ELF-1 (cell line): ENCODE data around the gene PHOX2A.

Experiments used
- DNase-seq: peaks from one replicate; pipeline ENCODE4 v3.0.0-alpha.2; 2016; ENCODE audit warnings: low read depth, low spot score

Gene PHOX2A

DNA sequence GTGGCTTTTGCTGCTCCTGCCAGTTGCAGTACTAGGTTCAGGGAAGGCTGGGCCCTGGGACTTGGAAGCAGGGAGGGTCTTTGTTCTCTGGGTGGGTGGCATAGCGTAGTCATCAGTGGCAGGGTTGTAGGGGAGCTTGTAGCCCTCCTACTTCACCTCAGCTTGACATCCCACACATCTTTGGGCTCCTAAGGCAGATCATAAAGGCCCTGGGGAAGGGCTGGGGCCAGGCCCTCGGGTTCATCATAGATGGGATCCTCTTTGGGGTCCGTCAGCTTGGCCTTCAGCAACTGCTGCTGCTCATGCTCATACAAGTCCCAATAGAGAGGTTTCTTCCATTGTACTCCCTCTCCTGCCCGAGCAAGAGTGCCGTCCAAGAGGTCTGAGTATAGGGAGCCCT, 6.0 kb upstream of the PHOX2A start:
- DNase-seq = no peak

DNA sequence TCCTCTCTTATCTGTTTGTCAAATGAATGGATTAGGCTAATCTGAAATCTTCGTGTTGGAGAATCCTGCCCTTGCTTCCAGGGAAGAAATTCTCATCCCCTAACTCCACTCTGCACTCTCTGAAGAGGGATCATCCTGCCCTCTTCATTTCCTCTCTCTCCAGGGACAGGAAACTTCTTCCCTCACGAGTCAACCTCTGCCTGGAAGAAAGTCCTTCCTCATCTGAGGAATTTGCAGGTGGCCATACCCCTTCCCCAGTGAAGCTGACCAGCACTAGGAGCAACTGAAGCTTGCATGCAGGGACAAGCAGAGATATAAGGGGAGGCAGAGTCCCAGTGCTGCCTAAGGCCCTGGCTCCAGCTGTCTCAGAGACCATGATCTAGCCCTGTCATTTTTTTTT, 3.6 kb upstream of the PHOX2A start:
- DNase-seq = no peak

DNA sequence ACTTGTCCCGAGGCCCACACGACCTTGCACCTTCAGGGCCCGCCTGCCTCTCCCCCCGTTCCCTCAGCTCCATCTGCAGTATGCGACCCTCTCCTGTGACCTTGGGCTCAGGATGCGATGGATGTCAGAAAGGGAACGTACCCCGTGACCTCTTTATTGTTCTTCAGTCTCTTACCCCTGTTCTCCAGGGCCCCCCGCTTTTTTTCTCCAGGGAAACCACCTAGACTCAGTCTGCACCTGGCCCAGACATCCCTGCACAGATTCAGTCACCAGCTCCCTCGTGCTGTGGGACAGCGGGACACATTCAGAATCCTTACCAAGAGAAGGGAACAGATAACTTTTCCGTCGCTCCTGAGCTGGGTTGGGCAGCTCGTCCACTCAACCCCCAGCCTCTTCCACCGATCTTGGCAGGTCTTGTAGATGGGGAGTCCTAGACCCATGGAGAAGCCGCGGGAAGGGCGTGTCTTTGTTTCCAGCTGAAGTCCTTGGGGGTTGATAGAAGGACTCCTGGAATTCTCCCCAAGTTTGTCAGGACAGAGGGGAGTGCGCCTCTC, 1.4 kb upstream of the PHOX2A start:
- no peak for DNase-seq

DNA sequence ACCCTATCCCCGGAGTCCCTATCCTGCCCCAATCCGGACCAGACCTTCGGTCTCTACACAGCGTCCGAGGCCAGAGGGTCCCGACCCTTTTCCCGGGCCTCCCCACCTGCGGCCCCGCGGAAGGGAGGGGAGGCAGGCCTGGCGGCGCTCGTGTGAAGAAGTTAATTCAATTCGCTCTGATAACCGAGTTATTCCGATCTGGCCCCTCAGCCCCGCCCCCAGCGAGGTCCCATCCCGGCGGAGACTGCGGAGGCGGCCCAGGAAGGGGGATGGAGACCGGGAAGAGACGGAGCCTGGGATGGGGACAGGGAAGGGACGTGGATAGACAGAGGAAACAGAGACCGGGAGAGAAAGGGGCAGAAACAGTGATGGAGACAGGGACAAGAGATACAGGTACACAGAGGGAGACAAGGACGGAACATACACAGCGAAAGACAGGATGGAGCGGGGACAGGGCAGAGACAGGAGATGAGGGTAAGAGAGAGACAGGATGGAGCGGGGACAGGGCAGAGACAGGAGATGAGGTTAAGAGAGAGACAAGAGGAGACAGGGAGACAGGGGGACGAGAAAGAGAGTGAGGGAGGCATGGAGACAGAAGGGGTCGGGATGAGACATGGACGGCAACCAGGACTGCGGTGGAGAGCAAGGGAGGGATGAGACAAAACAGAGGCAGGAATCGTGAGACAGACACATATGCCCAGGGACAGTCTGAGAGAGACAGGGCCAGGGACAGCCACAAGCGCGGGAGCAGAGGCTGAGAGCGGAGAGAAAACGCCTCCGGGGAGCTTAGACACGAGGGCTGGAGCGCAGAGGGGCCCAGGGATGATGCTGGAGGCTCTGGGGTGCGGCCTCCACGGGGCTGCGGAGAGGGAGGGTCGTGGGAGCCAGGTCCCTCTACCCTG, 636 bp upstream of the PHOX2A start:
- DNase-seq = no peak

DNA sequence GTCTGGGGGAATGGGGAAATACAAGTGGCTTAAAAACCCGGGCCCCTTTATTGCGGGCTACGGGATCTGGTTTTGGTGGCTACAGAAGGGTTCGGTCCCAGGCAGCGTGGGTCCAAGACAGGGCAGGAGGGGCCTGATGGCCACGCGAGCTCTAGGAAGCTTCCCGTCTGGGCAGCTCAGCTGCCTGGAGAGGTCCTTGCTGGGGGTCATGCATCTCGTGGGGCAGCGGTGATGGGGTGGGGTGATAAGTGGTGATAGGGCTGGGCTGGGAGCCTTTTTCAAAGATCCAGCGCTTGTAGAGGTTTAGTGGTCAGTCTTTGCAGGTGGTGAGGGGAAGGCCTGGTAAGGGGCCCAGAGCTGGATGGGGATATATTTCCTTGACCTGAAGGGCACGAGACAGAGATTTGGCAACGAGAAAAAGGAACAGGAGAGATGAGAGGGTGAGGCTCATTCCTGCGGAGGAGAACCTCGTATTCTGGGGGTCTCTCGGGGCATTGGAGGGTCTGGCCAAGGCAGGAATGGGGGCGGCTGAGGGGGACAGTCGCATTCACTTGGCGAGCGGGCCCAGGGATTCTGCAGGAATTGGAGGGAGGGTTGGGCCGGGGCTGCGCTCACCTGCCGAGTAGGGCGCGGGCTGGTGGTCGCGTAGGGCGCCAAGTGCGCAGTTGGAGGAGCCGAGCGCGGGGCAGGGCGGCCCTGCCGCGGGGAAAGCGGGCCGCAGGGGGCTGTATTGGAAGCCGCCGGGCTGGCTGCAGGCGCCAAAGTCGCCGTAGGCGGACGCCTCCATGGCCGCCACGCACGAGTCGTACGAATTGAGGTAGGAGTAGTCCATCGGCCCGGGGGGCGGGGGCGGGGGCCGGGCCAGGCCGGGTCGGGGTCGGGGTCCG, 560 bp downstream of the PHOX2A start:
- no peak for DNase-seq

DNA sequence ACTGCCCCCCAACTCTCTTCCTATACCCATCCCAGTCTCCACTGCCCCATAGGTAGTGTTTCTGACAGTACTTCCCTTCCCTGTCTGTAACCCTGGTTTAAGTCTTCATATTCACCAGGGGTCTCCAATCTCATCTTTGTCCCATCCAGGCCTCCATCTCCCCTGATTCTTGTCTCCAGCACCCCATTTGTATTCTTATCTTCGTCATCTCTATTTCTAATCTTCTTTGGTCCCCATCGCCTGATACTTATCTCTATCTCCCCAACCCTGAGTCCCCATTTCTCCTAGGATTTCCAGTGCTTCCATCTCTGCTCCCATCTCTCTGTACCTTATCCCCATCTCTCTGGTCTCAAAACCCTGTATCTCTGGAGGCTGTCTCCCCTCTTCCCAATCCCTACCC, 1.8 kb downstream of the PHOX2A start:
- no peak for DNase-seq

DNA sequence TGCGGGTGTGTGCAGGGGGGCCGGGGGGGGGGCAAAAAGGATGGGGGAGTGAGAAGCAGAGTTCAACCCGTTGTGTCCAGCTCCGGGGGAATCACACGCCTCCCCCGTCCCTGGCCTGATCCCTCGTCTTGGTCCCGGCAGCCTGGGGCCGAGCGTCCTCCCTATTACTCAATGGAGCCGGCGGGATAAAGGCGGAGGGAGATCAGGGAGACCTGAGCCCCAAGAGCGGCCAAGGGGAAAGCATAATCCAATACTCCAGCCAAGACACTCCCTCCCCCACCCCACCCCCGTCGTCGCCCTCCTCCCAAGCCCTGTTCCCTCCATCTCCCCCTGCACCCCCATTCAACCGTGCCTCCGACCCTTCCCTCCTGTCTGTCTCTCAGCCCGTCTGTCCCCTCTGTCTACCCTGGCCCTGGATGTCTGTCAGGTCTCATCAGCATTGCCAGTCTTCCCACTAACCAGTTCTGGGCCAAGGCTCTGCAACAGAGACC, 2.6 kb downstream of the PHOX2A start:
- no peak for DNase-seq

DNA sequence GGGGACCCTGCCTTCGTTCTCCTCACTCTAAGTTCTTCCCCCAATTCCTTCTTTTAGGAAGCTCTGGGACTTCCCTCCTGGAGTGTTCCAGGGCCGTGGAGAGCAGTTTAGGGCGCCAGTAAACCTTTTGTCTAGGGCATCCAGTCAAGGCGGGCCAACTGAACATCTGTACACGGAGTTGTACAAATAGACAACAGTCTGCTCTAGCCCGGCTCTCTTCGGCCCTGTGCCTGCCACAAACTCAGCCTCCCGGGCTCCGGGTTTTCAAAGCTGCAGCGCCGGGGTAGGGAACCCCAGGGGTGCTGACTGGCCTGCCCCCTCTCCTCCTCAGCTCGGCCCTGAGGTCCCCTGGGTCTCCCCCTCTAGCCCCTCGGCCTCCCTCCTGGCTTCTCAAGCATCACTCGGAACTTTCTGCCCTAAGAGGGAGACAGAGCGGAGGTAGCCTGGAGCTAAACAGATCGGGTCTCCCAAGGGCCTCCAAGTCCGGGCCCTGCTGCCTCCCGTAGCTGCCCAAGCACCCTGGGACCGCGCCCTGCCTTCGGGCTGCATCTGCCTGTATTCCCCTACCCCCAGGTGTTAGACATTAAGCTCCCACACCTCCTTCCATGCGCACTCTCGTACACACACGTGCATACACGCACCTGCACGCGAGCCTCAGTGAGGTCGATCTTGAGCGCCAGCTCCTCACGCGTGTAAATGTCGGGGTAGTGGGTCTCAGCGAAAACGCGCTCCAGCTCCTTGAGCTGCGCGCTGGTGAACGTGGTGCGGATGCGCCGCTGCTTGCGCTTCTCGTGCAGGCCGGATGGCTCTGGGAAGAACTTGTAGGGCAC, 3.3 kb downstream of the PHOX2A start:
- no peak for DNase-seq

DNA sequence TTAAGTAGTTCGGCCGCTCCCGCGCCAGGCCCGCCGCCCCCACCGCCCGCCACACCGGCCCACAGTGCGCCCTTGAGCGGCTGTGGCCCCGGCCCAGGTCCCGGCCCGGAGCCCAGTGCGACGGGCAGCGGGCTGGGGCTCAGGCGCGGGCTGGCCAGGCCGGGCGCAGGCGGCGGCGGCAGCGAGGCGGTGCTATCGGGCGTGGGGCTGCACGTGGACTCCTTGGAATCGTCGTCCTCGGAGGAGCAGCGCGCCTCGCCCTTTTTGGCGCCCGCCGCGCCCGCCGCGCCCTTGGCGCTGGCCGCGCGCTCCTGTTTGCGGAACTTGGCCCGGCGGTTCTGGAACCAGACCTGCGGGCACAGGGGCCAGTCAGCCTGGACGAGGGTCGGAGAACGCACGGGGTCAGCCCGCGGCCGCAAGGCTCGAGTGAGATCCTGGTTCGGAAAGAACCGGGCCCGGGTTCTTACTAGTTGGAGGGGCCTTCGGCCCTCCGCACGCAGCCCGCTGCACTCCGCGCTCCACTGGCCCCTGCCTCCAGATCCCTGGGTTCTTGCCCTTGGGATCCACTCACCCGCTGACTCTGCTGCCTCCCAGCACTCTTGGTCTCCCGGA, 4.0 kb downstream of the PHOX2A start:
- DNase-seq = peak; percentile 48

DNA sequence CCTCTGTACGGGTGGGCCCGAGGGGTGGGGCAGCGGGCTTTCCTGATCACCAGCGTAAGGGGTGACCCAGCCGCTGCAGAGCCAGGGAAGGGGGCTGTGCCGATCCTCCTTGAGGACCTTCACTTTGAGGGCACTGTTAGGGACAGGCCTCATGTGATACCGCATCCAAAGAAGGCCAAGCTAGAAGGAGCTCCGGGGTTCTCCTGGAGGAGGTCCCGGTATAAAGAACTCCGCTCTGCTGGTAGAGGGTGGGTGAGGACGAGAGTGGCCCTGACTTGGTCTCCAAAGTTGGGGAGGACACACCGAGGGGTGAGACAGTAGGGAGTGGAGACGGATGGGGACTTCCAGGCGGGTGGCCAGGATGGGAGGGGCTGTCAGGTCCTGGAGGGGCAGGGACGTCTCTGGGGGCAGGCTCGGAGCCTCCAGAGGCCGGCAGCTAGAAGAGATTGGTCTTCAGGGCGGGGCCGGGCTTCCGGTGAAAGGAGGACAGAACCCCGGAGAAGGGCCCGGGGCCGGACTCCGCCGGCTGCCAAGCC, 4.6 kb downstream of the PHOX2A start:
- peak; percentile 73 for DNase-seq

DNA sequence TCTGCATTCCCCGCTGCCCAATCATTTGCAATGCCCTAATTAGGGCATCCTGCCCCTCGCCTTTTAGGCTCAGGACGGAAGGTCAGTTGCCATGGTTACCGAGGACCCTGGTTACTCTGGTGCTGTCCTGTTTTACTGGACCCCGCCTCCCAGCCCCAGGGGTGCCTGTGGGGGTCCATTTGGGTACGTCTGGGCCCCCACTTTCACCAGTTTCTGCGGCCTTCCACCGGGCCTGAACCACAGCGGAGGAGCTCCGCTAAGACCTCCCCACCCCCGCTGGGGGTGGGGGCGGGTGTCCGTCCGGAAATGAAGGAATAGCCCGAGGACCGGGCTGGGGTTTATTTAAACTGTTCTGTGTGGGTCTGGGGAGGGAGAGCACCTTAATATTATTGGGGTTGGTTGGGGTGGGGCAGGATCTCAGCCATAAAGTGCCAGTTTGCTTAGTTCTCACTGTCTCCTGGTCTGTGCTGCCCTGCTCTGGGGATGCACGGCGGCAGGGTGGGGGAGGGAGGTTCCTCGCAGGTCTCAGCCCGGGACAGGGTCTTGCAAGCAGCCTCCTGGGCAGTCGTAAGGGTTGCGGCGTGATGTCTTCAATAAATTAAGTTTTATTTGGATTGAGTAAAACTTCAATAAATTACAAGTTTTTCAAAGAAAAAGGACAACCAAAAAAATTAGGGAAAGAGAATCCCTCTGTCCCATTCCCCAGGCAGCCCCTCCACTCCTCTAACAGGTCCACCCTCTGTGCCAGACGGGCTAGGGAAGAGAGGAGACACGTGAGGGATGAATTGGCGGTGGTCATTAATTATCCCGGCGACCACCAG, 5.3 kb downstream of the PHOX2A start:
- no peak for DNase-seq

DNA sequence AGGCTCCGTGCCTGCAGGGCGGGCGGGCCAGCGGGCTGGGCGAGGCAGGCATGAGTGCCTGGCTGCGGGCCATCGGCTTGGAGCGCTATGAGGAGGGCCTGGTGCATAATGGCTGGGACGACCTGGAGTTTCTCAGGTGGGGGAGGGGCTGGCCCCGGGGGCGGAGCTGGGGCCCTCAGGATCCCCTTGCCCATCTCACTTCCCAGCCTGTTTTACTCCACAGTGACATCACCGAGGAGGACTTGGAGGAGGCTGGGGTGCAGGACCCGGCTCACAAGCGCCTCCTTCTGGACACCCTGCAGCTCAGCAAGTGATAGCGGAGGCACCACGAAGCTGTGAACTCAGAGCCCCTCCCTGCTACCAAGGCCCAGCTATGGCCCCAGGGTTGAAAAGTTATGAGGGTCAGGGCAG, 5.9 kb downstream of the PHOX2A start:
- peak; percentile 97 for DNase-seq

DNA sequence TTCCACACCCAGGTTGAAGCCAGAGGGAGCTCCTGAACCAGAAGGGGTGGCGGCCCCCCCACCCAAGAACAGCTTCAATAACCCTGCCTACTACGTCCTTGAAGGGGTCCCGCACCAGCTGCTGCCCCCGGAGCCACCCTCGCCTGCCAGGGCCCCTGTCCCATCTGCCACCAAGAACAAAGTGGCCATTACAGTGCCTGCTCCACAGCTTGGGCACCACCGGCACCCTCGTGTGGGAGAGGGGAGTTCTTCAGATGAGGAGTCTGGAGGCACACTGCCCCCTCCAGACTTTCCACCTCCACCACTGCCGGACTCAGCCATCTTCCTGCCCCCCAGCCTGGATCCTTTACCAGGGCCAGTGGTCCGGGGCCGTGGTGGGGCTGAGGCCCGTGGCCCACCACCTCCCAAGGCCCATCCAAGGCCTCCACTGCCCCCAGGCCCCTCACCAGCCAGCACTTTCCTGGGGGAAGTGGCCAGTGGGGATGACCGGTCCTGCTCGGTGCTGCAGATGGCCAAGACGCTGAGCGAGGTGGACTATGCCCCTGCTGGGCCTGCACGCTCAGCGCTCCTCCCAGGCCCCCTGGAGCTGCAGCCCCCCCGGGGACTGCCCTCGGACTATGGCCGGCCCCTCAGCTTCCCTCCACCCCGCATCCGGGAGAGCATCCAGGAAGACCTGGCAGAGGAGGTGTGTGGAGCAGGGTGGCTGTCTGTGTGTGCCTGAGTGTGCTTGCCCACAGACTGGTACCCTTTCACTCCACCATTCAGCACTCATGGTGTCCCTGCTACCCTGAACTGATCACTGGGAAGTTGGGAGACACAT, 6.7 kb downstream of the PHOX2A start:
- DNase-seq = no peak

DNA sequence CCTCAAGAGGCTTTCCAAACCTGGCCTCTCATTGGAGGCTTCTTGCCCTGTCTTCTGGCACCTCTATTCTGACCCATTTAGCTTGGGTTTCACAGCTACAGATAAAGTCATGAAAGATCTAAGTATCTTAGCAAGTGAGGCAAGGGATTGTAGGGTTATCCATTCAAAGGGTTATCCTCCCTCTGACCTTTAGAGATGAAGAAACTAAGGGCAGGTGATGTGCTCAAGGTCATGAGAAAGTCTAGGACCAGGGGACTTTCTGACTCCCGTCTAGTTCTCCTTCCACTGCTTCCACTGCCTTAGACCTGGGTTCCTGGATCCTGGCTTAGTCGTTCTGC, 7.2 kb downstream of the PHOX2A start:
- DNase-seq = no peak

DNA sequence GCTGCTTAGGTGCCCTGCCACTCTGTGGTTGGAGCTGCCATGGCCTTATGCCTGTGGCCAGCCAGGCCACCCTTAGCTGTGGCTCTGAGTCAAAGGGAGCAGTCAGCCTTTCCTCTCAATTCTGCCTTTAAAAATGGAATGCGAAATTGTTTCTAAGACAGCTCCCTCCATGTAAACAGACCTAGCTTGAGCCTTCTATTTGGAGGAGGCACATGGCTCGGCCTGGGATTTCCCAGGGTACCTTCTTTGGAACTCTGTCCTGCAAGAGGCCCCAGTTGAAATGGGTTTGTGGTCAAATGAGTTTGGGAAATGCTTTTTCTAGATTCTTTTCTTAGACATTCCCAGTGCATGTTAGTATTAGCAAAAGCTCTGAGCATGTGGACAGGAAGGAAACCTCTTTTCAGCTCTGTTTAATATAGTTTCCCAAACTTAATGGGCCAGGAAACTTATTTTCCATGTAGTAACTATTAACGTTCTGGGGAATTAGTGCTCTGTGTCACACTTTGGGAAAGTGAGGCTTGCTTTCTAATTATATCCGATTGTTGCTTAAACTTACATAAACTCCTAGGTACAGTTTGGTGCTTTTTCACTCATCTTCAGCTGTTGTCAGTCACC, 7.8 kb downstream of the PHOX2A start:
- DNase-seq = no peak

DNA sequence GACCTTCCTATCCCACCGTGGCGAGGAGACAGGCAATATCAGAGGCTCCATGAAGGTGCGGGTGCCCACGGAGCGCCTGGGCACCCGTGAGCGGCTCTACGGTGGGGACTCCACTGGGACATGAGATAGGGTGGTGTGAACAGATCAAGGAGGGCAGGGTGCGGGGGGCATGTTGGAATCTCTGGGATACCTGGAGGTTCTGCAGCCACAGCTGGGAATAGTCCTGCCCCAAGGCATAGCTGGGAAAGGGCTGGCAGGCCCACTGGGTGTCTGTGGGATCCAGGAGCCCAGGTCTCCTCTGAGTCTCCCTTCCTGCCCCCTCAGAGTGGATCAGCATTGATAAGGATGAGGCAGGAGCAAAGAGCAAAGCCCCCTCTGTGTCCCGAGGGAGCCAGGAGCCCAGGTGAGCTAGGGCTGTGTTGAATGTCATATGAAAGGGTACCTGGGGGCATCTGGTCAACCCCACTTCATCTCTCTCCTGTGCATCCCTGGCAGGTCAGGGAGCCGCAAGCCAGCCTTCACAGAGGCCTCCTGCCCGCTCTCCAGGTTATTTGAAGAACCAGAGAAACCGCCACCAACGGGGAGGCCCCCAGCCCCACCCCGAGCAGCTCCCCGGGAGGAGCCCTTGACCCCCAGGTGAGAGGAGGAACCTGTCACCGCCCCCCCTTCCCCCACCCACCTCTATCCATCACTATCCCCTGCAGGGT, 8.5 kb downstream of the PHOX2A start:
- no peak for DNase-seq

DNA sequence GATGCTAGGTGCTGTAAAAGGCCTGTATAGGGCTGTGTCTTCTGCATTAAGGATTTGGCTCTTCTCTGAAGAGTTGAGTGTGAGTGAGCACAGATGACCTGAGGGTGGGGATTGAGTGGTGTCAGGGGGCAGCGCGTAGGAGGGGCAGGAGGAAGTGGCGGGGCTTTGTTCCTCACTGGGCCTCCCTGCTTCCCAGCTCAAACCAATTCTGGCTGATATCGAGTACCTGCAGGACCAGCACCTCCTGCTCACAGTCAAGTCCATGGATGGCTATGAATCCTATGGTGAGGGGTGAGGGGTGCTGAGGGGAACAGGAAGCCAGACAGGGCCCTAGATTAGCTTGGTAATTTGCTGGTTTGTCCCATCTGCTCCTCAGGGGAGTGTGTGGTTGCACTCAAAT, 9.1 kb downstream of the PHOX2A start:
- no peak for DNase-seq

DNA sequence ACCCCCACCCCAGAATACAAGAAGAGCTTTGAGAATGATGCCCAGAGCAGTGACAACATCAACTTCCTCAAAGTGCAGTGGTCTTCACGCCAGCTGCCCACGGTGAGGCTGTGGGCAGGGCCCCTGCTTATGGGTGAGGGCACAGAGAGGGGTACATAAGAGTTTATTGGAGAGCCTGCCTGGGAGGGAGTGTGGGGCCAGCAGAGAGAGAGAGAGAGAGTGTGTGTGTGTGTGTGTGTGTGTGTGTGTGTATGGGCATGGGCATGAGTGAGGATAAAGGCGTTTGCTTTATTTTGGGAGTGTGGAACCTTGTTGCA, 9.5 kb downstream of the PHOX2A start:
- DNase-seq = no peak
